Hematopoietic multipotent progenitor cell treated with erythropoietin and hydrocortisone succinate and interleukin-3 and kit ligand, for 15 days (in vitro differentiated cells): Measurements from ENCODE around the gene KRT83.

Source experiments
- DNase-seq: peaks from one replicate; pipeline ENCODE4 v3.0.0-alpha.2; 2015; ENCODE audit warnings: low spot score

KRT83 gene

DNA sequence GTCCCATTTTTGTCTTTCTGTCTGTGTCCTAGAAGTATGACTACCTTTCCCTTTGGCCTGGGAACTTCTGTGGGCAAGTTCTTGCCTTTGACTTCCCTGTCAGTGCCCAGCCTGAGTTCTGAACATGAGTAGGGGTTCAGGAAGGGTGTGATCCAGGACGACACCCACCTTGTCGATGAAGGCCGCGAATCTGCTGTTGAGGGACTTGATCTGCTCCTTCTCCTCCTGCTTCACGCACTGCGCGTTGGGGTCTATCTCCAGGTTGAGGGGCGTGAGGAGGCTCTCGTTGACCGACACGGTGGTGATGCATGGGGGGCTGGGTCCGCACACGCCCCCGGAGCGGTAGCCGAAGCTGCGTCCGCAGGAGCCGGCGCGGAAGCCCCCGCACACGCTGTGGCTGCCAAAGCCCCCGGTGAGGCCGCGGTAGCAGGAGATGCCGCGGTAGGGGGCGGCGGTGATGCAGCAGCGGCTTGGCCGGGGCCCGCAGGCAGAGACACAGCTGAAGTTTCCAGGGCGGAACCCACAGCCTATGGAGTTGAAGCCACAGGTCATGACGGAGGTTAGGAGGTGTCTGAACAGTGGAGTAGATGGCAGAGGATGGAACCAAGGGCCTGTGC lies at the start of gene KRT83:
KRT83 (minus strand) TSS at position 615 of the 617 bp plus-strand sequence; CDS start at position 552, 63 bp downstream.
- no peak for DNase-seq

DNA sequence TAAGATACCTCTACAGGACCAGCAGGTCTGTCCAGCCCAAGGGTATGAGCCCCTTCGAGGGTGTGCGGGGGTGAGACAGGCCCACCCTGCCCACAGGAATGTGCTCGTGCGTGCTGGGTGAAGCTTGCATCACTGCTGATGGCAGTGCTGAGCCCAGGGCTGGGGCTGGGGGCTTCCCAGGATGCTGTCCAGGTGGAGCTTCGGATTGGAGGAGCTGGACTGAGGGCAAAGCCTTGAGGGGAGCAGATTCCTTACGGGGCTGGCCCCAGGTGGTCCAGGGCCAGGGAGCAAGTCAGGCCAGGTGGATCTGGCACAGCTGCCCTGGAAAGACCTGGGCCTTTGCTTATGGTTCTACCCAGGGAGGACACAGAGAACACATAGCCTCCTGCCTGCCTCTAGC lies 48.6 kb upstream of the KRT83 start:
- DNase-seq = no peak

DNA sequence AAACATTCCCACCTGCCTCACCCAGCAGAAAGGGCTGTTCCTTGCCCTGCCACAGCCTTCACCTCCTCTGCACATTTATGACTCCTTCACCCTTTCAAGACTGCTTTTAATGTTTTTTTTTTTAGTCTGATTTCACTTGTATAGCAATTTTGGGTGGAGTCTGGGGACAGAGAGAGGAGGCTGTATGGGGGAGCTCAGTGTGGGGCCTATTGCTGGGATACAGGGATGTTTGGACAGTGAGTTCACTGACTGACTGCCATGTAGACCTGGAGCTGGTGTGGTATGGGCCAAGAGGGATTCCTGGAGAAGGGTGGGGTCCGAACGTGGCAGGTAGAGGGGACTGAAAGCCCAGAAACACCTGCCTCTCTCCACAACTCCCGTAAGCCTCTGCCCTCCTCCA lies 48.0 kb upstream of the KRT83 start:
- DNase-seq = no peak

DNA sequence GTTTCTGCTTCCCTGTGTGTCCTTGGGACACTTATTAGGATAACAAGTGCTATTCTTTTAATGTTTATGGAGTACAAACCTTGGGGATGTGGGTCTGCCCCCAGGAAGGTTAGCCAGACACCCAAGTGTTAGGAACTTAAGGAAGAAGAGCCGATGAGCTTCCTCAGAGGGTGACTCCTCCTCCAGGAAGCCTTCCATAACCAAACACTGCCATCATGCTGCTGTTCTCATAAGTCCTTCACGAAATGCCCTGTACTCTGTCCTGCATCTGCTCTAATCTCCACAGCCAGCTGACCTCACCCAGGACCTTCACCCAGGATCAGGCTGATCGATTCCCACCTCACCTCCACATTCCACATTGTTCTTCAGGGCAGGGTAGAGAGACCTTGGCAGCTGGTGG lies 47.3 kb upstream of the KRT83 start:
- DNase-seq = no peak

DNA sequence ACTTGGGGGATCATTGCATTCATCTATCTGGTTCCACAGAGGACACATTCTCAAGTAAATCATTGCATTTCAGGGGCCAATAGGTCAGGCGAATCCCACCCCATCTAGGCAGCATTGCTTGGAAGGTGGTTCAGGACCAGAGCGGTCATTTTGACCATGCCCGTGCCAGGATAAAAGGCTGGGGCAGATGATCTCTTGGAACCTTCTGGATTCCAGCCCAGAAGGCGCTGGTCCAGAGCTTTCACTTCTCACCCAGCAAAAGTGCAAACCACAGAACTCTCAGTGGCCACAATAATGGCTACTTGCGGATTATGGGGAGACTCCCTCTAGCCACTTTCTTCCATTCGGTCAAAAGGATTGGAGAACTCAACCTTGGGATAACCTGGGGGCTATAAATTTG lies 46.7 kb upstream of the KRT83 start:
- no peak for DNase-seq

DNA sequence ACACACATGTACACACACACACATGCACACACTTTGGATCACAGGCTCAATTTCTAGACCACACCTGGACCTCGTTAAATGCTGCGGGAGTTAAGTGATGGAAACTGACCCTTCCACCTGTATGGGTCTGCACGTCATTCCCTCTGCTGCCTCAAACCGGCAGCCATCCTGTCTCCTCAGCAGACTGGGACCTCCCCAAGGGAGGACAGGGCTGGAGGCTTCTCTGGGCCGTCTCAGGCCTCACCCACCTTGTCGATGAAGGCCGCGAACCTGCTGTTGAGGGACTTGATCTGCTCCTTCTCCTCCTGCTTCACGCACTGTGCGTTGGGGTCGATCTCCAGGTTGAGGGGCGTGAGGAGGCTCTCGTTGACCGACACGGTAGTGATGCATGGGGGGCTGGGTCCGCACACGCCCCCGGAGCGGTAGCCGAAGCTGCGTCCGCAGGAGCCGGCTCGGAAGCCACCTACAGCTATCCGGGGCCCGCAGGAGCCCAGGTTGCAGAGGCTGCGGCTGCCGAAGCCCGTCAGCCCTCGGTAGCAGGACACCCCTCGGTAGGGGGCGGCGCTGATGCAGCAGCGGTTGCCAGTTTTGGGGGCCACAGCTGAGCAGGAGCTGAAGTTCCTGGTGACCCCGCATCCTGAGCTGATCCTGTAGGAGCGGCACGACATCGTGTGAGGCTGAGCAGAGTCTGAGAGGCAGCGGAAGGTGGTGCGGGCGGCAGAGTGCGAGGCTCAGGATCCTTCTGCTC lies 45.7 kb upstream of the KRT83 start, which contains the start of gene KRT85:
KRT85 (minus strand) TSS at position 744 of the 748 bp plus-strand sequence; CDS start at position 668, 76 bp downstream.
- no peak for DNase-seq

DNA sequence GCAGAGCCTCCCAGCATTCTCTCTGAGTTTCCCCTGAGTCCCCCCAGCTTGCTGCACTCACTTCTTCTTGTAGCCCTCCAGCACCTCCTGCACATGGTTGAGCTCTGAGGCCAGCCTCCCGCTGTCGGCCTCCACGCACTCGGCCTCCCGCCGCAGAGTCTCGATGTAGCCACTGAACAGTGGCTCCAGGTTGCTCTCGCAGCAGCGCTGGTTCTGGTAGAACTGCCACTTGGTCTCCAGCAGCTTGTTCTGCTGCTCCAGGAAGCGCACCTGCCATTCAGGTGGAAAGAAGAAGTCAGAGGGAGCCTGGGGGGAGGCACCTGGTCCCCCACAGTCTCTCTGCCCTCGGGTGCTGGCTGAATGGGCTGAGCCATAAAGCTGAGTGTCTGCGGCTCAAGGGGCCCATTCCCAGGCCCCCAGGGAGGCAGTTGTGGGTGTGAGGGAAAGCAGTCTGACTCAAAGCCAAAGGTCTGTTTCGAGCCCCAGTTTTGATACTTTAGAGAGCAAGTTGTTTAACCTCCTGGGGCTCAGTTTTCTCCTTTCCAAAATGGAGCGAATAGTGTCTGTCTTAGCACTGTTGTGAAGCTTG lies 43.8 kb upstream of the KRT83 start:
- DNase-seq = no peak

DNA sequence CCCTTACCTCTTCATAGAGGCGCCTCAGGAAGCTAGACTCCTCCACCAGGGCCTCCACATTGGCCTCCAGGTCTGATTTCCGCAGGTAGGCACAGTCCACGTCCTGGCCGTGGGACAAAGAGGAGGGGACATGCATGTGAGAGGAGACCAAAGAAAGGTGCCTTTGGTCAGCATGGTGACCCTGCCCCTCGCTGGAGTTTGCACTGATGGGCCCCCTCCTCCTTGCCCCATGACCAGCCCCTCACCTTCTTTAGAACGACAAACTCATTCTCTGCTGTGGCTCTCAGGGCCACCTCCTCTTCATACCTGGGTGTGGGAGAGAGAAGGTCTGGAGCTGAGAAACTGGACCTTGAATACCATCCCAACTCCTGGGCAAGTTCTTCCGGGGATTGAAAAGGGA lies 42.9 kb upstream of the KRT83 start:
- no peak for DNase-seq

DNA sequence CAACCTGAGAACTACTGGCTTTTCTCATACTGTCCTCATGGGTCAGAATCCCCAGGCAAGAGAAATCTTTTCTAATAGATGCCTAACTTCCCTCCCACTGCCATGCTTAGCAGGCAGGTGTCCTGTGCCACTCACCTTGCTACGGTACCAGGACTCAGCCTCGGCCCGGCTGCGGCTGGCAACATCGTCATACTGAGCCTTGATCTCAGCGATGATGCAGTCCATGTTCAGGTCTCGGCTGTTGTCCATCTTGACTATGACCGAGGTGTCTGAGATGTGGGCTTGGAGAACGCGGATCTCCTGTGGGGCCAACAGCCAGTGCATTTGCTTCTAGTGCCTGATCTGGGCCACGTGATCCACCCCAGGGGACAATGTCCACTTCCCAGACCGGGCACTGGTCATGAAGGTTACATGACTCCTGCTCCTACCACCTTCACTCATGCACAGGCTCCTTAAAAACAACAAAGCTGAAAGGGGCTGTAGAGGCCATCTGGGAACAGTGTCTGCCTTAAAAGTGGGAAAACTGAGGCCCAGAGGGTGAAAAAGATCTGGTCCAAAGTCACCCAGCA lies 42.0 kb upstream of the KRT83 start:
- DNase-seq = no peak

DNA sequence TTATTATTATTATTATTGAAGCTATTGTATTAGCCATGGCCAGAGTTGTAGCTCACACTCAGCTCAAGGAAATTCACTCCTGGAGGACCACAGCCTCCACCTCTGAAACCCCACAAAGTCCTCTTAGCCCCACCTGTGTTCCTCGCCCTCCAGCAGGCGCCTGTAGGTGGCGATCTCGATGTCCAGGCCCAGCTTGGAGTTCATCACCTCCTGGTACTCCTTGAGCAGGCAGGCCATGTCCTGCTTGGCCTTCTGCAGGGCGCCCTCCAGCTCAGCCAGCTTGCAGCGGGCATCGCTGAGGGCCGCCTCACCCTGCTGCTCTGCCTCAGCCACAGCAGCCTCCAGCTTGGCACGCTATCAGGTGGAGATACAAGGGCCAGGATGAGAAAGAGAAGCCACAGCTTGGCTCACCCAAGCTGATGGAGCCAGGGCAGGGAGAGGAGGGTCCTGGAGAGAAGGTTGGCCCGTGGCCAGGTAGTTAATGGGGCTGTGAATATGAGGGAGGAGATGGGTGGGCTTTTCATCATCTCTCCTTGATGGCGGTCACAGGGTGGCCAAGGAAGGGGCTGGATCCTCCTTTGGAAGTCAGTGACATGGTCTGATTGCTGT lies 41.0 kb upstream of the KRT83 start:
- DNase-seq = no peak

DNA sequence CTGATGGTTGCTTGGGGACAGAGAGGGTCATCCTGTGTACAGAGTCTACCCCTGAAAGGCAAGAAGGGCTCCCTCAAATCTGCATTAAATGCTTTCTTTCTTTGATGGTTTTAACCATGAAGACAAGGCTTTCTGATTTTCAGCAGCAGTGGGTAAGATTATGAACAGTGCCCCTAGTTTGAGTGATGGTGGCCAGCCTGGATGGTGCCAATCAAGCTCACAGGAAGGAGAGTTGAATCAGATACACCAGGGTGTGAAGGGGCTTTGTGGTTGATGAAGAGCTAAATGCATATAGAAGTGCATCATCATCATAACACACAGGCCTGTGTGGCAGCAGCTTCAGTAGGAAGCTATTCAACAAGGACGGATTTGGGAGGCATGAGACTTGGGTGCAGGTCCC lies 40.4 kb upstream of the KRT83 start:
- no peak for DNase-seq

DNA sequence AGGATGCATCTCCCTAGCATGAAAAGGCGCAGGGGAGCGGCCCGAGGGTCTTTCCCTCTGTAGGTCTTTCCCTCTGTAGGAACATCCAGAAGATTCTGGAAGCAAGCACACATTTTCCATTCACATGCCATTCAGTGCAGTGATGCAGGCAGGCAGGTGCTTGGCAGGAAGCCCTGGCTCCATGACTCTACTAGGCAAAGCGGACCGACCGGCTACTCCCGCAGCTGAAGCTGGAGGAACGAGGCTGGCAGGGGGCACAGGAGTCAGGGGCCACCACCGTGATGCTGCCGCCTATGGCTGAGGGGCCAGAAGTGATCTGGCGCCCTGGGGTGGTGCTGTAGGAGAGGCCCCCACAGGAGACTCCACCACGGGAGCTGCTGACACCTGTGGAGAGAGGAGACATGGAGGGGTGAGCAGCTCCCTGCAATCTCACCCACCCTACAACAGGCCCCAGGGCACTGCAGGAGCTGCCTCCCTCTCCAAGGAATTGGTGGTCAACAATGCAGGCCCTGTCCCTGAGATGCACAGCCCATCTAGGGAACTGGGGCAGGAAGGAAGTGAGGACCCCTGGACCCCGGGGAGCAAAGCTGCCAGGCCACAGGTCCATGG lies 39.6 kb upstream of the KRT83 start:
- DNase-seq = no peak

DNA sequence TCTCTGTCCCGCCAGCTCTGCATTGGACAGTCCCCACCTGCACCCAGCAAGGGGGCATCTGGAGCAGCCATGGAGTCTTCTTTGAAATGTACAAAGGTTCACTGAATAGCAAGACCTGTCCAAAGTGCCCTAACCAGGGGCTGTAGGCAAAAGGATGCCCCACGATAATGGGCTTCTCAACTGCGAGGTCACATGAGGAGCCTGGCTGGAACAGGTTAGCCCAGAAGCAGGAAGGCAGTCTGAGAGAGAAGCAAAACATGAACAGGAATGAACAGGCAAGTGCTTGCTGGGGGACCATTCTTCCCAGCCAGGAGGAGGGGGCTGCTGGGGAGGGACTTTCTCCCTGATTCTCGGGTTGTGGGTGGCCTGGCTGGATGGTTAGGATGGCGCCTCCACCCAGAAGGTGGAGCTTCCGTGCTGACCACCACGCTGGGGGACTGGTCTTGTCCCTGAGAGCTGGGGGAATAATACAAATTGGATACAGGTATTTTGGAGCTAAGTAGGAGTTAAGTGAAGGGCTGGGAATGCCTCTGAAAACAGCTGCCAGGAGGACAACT lies 39.0 kb upstream of the KRT83 start:
- no peak for DNase-seq

DNA sequence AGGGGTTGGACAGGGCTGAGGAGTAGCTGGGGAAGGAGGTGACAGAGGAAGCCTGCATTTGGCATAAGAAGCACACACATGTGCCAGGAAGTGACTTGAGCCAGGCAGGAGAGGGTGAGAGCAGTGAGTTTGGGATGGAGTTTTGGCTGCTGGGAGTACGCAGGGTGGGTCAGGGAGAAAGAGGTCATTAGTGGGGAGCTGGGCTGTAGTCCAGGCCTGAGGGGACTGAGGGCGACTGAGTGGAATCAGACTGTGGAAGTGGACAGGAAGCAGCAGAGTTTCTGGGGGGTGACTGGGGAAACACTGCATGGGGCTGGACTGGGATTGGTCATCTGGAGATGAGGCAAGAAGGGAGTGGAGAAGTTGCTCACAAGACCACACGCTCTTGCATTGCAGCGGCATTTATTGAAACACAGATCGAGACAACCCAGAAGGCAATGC lies 38.4 kb upstream of the KRT83 start:
- no peak for DNase-seq

DNA sequence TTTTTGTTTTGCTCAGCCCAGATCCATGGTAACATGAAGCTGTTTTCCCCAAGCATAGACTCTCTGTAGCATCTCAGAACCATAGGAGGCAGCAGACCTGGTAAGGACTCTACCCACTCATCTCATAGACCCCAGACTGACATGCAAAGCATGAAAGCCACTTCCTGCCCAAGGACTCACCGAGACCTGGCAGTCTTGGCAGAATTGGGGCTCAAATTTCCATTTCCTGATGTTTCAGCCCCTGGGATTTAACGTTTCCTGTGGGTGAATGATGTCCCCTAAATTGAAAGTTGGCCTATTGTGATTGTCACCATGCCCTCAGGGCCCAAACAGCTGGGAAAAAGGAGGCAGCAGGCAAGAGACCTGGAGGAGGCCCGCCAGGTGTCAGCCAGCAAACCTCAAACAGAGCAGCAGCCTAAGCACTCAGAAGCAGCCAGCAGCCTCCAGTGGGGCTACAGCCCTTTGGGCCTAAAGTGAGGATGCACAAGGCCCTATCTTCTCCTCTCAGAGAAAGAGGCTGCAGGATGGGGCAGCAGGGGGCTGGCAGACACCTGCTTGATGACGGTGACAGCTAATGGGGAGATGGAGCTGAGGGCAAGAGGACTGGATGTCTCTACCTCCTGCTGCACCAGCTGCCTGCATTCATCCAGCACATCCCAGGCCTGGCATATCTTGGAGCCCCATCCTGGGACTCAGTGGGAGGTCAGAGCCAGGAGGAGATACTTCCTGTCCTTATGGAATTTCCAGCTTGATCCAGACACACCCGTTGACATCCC lies 37.6 kb upstream of the KRT83 start:
- DNase-seq = no peak

DNA sequence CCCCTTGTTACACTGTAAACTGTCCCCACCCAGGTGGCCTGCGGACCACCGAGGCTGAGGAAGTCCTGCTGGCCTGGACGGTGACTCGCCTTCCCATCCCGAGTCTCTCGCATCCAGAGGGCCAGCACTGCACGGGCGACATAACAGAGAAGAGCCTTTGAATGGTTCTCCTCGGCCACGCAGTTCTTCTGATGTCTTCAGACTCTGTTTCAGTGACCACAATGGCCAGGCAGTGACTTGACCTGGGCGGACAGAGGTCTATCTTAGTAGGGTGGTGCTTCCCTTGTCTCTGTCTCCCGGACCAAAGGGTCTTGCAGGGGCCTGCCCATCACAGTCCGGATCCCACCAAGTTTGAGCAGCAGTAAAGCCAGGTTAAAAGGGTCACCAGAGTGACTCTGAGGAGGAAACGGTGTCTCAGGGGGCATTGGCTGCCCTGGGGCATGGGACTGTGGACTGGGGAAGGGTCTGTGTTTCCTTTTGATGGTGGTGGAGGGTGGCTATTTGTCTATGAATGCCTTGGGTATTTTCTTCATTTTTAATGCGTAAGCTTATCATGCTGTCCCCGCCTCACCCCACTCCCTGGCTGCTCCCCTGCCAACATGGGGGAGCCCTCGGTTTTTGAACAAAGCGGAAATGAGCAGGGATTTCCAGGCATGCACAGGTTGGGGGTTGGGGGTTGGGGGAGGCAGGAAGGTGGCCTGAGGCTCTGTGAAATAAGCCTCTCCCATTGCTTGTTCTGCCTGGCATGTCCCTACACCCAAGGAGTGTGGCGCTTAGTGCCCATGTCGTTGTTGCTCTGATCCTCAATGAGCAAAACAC lies 35.8 kb upstream of the KRT83 start:
- DNase-seq = no peak

DNA sequence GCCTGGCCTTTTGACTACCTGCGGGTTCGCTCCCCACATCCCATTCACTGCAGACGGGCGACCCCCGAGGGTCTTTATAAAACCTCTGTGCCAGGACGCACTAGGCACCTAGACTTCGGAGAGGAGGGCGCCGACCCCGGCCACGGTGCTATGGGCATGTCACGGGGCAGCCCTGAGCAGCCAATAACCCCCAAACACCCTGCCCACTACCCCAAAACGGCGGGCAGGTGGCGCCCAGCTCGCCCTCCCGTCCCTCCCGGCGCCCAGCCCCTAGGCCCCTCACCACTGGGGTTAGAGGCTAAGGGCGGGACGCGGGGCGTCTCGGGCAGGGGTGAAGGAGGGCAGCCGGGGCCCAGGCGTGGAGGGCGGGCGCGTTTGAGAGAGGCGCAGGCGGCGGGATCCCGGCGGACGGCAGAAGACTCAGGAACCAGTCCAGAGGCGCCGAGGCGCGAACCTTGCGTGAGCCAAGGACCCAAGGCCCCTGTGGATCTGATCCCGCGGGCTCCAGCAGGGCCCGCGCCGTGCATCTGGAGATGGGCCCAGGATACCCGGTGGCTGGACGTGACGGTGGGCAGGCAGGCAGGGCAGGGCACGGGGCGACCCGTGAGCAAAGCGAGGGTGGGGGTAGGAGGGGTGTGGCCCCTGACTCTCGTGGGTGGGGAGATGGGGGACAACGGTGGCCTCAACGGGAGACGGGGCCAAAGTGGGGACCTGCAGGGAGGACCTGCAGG lies 35.0 kb upstream of the KRT83 start:
- no peak for DNase-seq

DNA sequence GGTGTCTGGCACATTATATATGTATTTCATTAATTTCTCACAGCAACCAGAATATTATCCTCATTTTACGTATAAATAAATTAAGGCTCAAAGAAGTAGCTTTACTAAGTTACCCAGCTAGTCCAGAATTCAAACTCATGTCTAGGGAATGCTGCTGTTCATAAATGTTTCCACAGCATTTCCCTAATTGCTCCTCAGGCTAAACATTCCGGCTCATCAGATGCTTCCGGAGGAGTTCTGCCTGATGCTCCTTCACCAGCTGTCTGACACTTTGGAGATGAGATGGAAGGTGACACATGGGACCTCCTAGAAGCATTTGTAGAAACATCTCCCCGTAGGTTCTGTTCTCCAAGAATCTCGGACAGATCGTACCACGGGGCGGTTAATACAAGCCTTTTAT lies 34.0 kb upstream of the KRT83 start:
- no peak for DNase-seq

DNA sequence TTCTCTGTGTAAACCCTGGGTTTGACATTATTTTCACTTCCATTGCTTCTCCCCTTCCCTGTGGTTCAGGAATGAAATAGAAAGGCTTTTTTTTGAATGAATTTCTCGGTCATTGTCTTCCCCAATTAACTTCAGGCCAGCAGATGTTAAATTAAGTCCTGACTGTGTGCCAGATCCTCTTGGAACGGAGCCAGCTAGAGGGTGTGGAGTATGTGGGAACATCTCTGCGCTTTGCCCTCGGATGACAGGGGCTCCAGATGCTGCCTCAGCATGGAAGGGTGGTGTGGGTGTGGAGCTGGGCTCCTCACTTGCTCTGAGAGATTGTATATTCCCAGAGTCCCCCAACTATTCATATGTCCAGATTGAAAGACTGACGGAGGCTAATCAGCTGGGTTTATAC lies 33.0 kb upstream of the KRT83 start:
- DNase-seq = peak; percentile 6
